Fibroblast of mammary gland (primary cell): Measurements from ENCODE around the gene NTRK2.

Experiments
- DNase-seq: peaks from one replicate; pipeline ENCODE4 v3.0.0-alpha.2; 2010; ENCODE audit warnings: low read depth
- H3K4me3 ChIP-seq: 2 replicates; pipeline ENCODE4 v1.5.1; 2011; ENCODE audit warnings: low read depth, mild to moderate bottlenecking, low read length, moderate library complexity; ENCODE audit not compliant: control insufficient read depth
- CTCF ChIP-seq: conservative IDR thresholded peaks from 2 replicates; pipeline ENCODE4 v1.5.1; 2011; ENCODE audit warnings: low read depth, low read length, inconsistent platforms; ENCODE audit not compliant: control insufficient read depth, insufficient read depth

NTRK2 gene

GRCh38 chr9:84718476-84718875 is 48.9 kb downstream of the NTRK2 start:
- DNase-seq = no peak
- no peak for TF ChIP-seq CTCF
- no peak overlapping the region for H3K4me3 ChIP-seq

GRCh38 chr9:84722388-84722989 is 53.0 kb downstream of the NTRK2 start:
- no peak overlapping the region for H3K4me3 ChIP-seq
- TF ChIP-seq CTCF = no peak

GRCh38 chr9:84723426-84723825 is 53.9 kb downstream of the NTRK2 start:
- H3K4me3 ChIP-seq = no peak overlapping the region
- no peak for DNase-seq
- TF ChIP-seq CTCF = no peak

More at GRCh38 chr9:84722388-84722989, 53.0 kb downstream of the NTRK2 start:
- no peak for DNase-seq

GRCh38 chr9:84731696-84732095 is 62.2 kb downstream of the NTRK2 start:
- TF ChIP-seq CTCF = no peak
- DNase-seq = no peak
- no peak overlapping the region for H3K4me3 ChIP-seq

GRCh38 chr9:84736081-84736480 is 66.6 kb downstream of the NTRK2 start:
- DNase-seq = no peak
- H3K4me3 ChIP-seq = no peak overlapping the region
- TF ChIP-seq CTCF = no peak

GRCh38 chr9:84736536-84736935 is 67.0 kb downstream of the NTRK2 start:
- DNase-seq = no peak
- TF ChIP-seq CTCF = no peak
- H3K4me3 ChIP-seq = no peak overlapping the region

- no peak for TF ChIP-seq CTCF
- no peak overlapping the region for H3K4me3 ChIP-seq
- DNase-seq = no peak
Observed at GRCh38 chr9:84738353-84738752, 68.8 kb downstream of the NTRK2 start.
